K562 (cell line): Measurements from ENCODE around the gene FMNL1. TPM values are rescaled to one million over a fixed set of nuclear protein-coding genes. Genes with fewer than 3 reads are reported as not detected.

ENCODE experiments used
- ARID4B ChIP-seq: sonication (generic); formaldehyde crosslinking; IDR thresholded peaks from 2 replicates; pipeline ENCODE4 v1.8.0; 2022; ENCODE audit warnings: mild to moderate bottlenecking, missing genetic modification reagents
- BRD9 ChIP-seq: fragments of 450-650 bp; IDR thresholded peaks from 2 replicates; pipeline ENCODE4 v1.6.1; 2018; ENCODE audit warnings: low read depth; ENCODE audit not compliant: partially characterized antibody
- ELF1 ChIP-seq: fragments of 200-800 bp; sonication (Bioruptor generic); IDR thresholded peaks from 2 replicates; pipeline ENCODE4 v1.6.1; 2016; ENCODE audit warnings: missing genetic modification characterization, missing compliant biosample characterization
- HBP1 ChIP-seq: fragments of 450-650 bp; formaldehyde crosslinking; IDR thresholded peaks from 2 replicates; pipeline ENCODE4 v1.4.0; 2022; ENCODE audit warnings: missing genetic modification characterization
- KLF10 ChIP-seq: fragments of 250-450 bp; sonication (Bioruptor Pico); IDR thresholded peaks from 2 replicates; pipeline ENCODE4 v1.6.1; 2021; ENCODE audit warnings: matching md5 sums
- MCM5 ChIP-seq: fragments of 450-650 bp; IDR thresholded peaks from 2 replicates; pipeline ENCODE4 v1.6.1; 2016; ENCODE audit warnings: low read depth
- MTF1 ChIP-seq: fragments of 250-450 bp; sonication (Bioruptor Pico); IDR thresholded peaks from 2 replicates; pipeline ENCODE4 v1.9.0; 2021; ENCODE audit warnings: moderate library complexity, mild to moderate bottlenecking, inconsistent platforms, borderline replicate concordance
- MXI1 ChIP-seq: IDR thresholded peaks from 2 replicates; pipeline ENCODE4 v1.6.1; 2011; ENCODE audit warnings: low read depth, mild to moderate bottlenecking, improper control_type of control experiment, low read length
- NBN ChIP-seq: fragments of 450-650 bp; IDR thresholded peaks from 2 replicates; pipeline ENCODE4 v1.6.1; 2016; ENCODE audit warnings: low read depth, mild to moderate bottlenecking
- PTBP1 ChIP-seq: fragments of 200-400 bp; formaldehyde crosslinking; IDR thresholded peaks from 2 replicates; pipeline ENCODE4 v1.6.1; 2017; ENCODE audit warnings: low read depth, low read length
- RNF2 ChIP-seq: sonication (generic); IDR thresholded peaks from 2 replicates; pipeline ENCODE4 v1.6.1; 2016
- ZBTB9 ChIP-seq: fragments of 450-650 bp; formaldehyde crosslinking; IDR thresholded peaks from 2 replicates; pipeline ENCODE4 v1.4.0; 2020; ENCODE audit warnings: mild to moderate bottlenecking, moderate library complexity
- ZFP1 ChIP-seq: fragments of 450-650 bp; formaldehyde crosslinking; IDR thresholded peaks from 2 replicates; pipeline ENCODE4 v1.4.0; 2020; ENCODE audit warnings: mild to moderate bottlenecking, mixed read lengths
- ZNF445 ChIP-seq: fragments of 250-450 bp; sonication (Bioruptor Pico); IDR thresholded peaks from 2 replicates; pipeline ENCODE4 v1.4.0; 2020; ENCODE audit warnings: low read depth, mild to moderate bottlenecking, moderate library complexity
- ZNF830 ChIP-seq: fragments of 250-450 bp; sonication (Bioruptor Pico); IDR thresholded peaks from 2 replicates; pipeline ENCODE4 v1.5.0; 2021; ENCODE audit warnings: mild to moderate bottlenecking
- polyA plus RNA-seq, 8 experiments: library from polyadenylated mRNA; depleted of rRNA in 4 of 8; stranded (reverse) in 5 of 8; unstranded in 3 of 8; fragments of >200 nt; fragmentation: Nextera tagmentation in 2 of 8; fragmentation: Illumina TruSeq in 1 of 8; extraction: Ambion mirVana in 2 of 8; extraction: Trizol in 1 of 8; gene quantifications; 2 replicates each; pipeline versions ENCODE4 v1.2.1 to v1.2.3, GENCODE V29; 2011 to 2014; ENCODE audit warnings: inconsistent platforms in 1 of 8, missing spikeins in 1 of 8
- total RNA-seq, 7 experiments: library from RNA; depleted of rRNA in 6 of 7; stranded (reverse); fragments of >200 nt in 6 of 7; fragmentation: Illumina TruSeq in 2 of 7; extraction: Trizol in 2 of 7; gene quantifications; 2 replicates each; pipeline versions ENCODE4 v1.2.1 to v1.2.3, GENCODE V29; 2011 to 2021; ENCODE audit warnings: low replicate concordance in 1 of 7
- TF ChIP-seq, protein P1 (sequence below): fragments of 200-800 bp; sonication (Bioruptor generic); IDR thresholded peaks from 2 replicates; pipeline ENCODE4 v1.6.1; 2016; ENCODE audit warnings: missing genetic modification characterization, missing compliant biosample characterization

FMNL1 gene
- total and polyA plus RNA-seq, 9 of the 15 experiments (the other 6 are each of a cell fraction or from before 2014, with no cell fraction given) = 0.70 to 36.6 (median 7.7) TPM

DNA sequence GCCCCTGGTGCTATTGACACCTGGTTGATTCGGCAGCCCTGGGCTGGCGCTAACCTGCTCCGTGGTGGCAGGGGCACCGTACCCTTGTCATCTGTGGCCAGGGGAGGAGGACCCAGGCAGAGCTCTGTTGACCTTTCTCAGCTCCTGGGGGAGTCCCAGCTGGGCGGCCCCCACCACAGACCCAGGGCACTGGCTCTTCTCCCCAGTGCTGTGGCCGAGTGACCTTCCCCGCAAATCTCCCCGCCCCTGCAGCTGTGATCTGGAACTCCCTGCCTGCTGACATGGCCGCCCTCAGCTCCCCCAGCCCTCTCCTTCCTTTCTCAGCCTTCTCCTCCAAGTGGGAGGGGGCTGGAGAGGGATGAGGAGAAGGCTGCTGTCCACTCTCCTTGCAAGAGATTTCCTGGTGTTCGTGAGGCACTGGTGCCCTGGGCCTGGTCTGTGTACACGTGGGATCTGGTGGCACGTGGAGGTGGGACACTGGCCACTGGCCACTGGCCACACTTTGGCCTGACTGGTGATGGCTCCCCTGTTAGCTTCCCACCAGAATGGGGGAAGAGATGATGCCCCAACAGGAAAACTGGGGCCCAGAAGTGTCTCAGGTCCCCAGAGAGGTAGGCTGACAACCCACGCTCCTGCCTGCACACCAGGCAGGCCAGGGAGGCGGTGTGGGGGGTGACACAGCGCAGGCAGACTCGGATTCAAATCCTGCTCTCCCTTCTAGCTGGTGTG, 8.2 kb downstream of the FMNL1 start (continued):
- TF ChIP-seq MXI1 (no peak), MCM5 (no peak), ZFP1 (no peak), ELF1 (tag) (0 out of 2 replicates have a peak, but pooled peaks have one; percentile 19), NBN (no peak), ZNF830 (CRISPR knock-in tag) (no peak), BRD9 (no peak), ARID4B (no peak), ZNF445 (no peak), ZBTB9 (CRISPR knock-in tag) (peak; percentile 77), HBP1 (CRISPR knock-in tag) (no peak), PTBP1 (0 out of 2 replicates have a peak, but pooled peaks have one; percentile 12), RNF2 (no peak), KLF10 (CRISPR knock-in tag) (no peak), MTF1 (CRISPR knock-in tag) (no peak)
- TF ChIP-seq, protein P1, sequence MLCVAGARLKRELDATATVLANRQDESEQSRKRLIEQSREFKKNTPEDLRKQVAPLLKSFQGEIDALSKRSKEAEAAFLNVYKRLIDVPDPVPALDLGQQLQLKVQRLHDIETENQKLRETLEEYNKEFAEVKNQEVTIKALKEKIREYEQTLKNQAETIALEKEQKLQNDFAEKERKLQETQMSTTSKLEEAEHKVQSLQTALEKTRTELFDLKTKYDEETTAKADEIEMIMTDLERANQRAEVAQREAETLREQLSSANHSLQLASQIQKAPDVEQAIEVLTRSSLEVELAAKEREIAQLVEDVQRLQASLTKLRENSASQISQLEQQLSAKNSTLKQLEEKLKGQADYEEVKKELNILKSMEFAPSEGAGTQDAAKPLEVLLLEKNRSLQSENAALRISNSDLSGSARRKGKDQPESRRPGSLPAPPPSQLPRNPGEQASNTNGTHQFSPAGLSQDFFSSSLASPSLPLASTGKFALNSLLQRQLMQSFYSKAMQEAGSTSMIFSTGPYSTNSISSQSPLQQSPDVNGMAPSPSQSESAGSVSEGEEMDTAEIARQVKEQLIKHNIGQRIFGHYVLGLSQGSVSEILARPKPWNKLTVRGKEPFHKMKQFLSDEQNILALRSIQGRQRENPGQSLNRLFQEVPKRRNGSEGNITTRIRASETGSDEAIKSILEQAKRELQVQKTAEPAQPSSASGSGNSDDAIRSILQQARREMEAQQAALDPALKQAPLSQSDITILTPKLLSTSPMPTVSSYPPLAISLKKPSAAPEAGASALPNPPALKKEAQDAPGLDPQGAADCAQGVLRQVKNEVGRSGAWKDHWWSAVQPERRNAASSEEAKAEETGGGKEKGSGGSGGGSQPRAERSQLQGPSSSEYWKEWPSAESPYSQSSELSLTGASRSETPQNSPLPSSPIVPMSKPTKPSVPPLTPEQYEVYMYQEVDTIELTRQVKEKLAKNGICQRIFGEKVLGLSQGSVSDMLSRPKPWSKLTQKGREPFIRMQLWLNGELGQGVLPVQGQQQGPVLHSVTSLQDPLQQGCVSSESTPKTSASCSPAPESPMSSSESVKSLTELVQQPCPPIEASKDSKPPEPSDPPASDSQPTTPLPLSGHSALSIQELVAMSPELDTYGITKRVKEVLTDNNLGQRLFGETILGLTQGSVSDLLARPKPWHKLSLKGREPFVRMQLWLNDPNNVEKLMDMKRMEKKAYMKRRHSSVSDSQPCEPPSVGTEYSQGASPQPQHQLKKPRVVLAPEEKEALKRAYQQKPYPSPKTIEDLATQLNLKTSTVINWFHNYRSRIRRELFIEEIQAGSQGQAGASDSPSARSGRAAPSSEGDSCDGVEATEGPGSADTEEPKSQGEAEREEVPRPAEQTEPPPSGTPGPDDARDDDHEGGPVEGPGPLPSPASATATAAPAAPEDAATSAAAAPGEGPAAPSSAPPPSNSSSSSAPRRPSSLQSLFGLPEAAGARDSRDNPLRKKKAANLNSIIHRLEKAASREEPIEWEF = no peak
